ENCODE results near the gene RAB4A.

- TF ChIP-seq CTCF (IDR thresholded peaks at IDR 0.05; ENCODE audit: low read length), result no peak
- TF ChIP-seq EZH2 (optimal IDR thresholded peaks at IDR 0.05; ENCODE audit: low read depth, low read length), result no peak
Observed at GRCh38 chr1:229334716-229335115, 63.8 kb downstream of the RAB4A start.

Data from MM.1S (cell line).